ACC112 (cell line): Measurements from ENCODE around the gene PCDHGB6.

ENCODE experiments used
- H2AFZ ChIP-seq: fragments of 200-600 bp; sonication (generic); one replicate; pipeline ENCODE4 v1.6.0; 2017; ENCODE audit warnings: antibody characterized with exemption, low read length; ENCODE audit not compliant: unreplicated experiment
- H3K27ac ChIP-seq: fragments of 200-600 bp; sonication (generic); 2 replicates; pipeline ENCODE4 v1.5.1; 2014; ENCODE audit warnings: low read depth, mild to moderate bottlenecking, antibody characterized with exemption, low read length, moderate library complexity
- H3K27me3 ChIP-seq: fragments of 200-600 bp; sonication (generic); 2 replicates; pipeline ENCODE4 v1.6.1; 2014; ENCODE audit warnings: mild to moderate bottlenecking, antibody characterized with exemption, low read length, moderate library complexity, mixed read lengths; ENCODE audit not compliant: insufficient read depth
- H3K36me3 ChIP-seq: fragments of 200-600 bp; sonication (generic); 2 replicates; pipeline ENCODE4 v1.6.1; 2016; ENCODE audit warnings: mild to moderate bottlenecking, antibody characterized with exemption, low read length, moderate library complexity, mixed read lengths; ENCODE audit not compliant: insufficient read depth
- H3K4me1 ChIP-seq: fragments of 200-600 bp; sonication (generic); one replicate; pipeline ENCODE4 v1.6.1; 2016; ENCODE audit warnings: low read length, mixed read lengths; ENCODE audit not compliant: insufficient read depth, unreplicated experiment, control insufficient read depth
- H3K4me3 ChIP-seq: fragments of 200-600 bp; sonication (generic); 2 replicates; pipeline ENCODE4 v1.5.1; 2014; ENCODE audit warnings: mild to moderate bottlenecking, low read depth, low read length
- H3K79me2 ChIP-seq: fragments of 200-600 bp; sonication (generic); one replicate; pipeline ENCODE4 v1.6.0; 2016; ENCODE audit warnings: low read length; ENCODE audit not compliant: control insufficient read depth, unreplicated experiment, insufficient read depth

The PCDHGB6 gene

GRCh38 chr5:141441571-141442170, 33.9 kb downstream of the PCDHGB6 start:
- Histone ChIP-seq H3K4me1 (no peaks in the 10 kb centered on the region), H3K27ac (no peak overlapping the region), H3K36me3 (no peaks in the 10 kb centered on the region), H2AFZ (no peak overlapping the region), H3K4me3 (no peak overlapping the region), H3K79me2 (no peaks in the 10 kb centered on the region), H3K27me3 (no peaks in the 10 kb centered on the region)
